DOHH2 (cell line): ENCODE results near the gene POLR2C.

ENCODE experiments used
- H3F3A ChIP-seq: fragments of 200-600 bp; sonication (generic), shearing (Covaris generic); 2 replicates; pipeline ENCODE4 v1.6.0; 2016; ENCODE audit warnings: antibody characterized with exemption, mild to moderate bottlenecking; ENCODE audit not compliant: control insufficient read depth, insufficient read depth
- H3K27ac ChIP-seq: fragments of 200-600 bp; sonication (generic); 2 replicates; pipeline ENCODE4 v1.5.1; 2014; ENCODE audit warnings: low read depth, mild to moderate bottlenecking, low read length, moderate library complexity
- H3K27me3 ChIP-seq: fragments of 200-600 bp; sonication (generic); 2 replicates; pipeline ENCODE4 v1.6.1; 2014; ENCODE audit warnings: mild to moderate bottlenecking, low read length, mixed read lengths; ENCODE audit not compliant: control insufficient read depth
- H3K36me3 ChIP-seq: fragments of 200-600 bp; sonication (generic); 2 replicates; pipeline ENCODE4 v1.6.1; 2014; ENCODE audit warnings: mild to moderate bottlenecking, low read length, moderate library complexity, mixed read lengths; ENCODE audit not compliant: control insufficient read depth
- H3K4me1 ChIP-seq: fragments of 200-600 bp; sonication (generic); 2 replicates; pipeline ENCODE4 v1.6.1; 2014; ENCODE audit warnings: mild to moderate bottlenecking, low read length, mixed read lengths; ENCODE audit not compliant: control insufficient read depth
- H3K4me2 ChIP-seq: fragments of 200-600 bp; sonication (generic); 2 replicates; pipeline ENCODE4 v1.6.0; 2014; ENCODE audit warnings: mild to moderate bottlenecking, low read length, moderate library complexity
- H3K4me3 ChIP-seq: fragments of 200-600 bp; sonication (generic); 2 replicates; pipeline ENCODE4 v1.5.1; 2014; ENCODE audit warnings: mild to moderate bottlenecking, low read length, mixed read lengths
- H3K79me2 ChIP-seq: fragments of 200-600 bp; sonication (generic); 2 replicates; pipeline ENCODE4 v1.6.1; 2014; ENCODE audit warnings: mild to moderate bottlenecking, low read length, mixed read lengths; ENCODE audit not compliant: control insufficient read depth
- H3K9me2 ChIP-seq: fragments of 200-600 bp; sonication (generic); replicated peaks from 2 replicates; pipeline ENCODE4 v1.6.1; 2014; ENCODE audit warnings: mild to moderate bottlenecking, low read length, mixed read lengths; ENCODE audit not compliant: control insufficient read depth
- H3K9me3 ChIP-seq: fragments of 200-600 bp; sonication (generic); 2 replicates; pipeline ENCODE4 v1.6.1; 2014; ENCODE audit warnings: antibody characterized with exemption, low read length, mixed read lengths; ENCODE audit not compliant: control insufficient read depth, insufficient read depth
- H4K20me1 ChIP-seq: fragments of 200-600 bp; sonication (generic); 2 replicates; pipeline ENCODE4 v1.6.0; 2014; ENCODE audit warnings: low read depth, mild to moderate bottlenecking, antibody characterized with exemption, low read length, moderate library complexity; ENCODE audit not compliant: control insufficient read depth, insufficient read depth
- CTCF ChIP-seq: fragments of 200-600 bp; sonication (generic); IDR thresholded peaks from one replicate; pipeline ENCODE4 v1.5.1; 2014; ENCODE audit warnings: antibody characterized with exemption, mild to moderate bottlenecking, low read depth, low read length; ENCODE audit not compliant: poor library complexity, severe bottlenecking
- EZH2phosphoT487 ChIP-seq: fragments of 200-600 bp; sonication (generic); IDR thresholded peaks from 2 replicates; pipeline ENCODE4 v1.6.1; 2017; ENCODE audit warnings: borderline replicate concordance, mild to moderate bottlenecking, antibody characterized with exemption, low read length, moderate library complexity, mixed read lengths

POLR2C gene

GRCh38 chr16:57507136-57508034, 44.9 kb downstream of the POLR2C start:
- H3K79me2 ChIP-seq = no peaks in the 10 kb centered on the region
- no peak overlapping the region for H3K4me2 ChIP-seq
- peaks cover 47% of the 10 kb centered on the region for H3K27me3 ChIP-seq
- H3K36me3 ChIP-seq = no peaks in the 10 kb centered on the region
- no peaks in the 10 kb centered on the region for H3K9me2 ChIP-seq
- no peaks in the 10 kb centered on the region for H3K4me1 ChIP-seq
- no peak for TF ChIP-seq EZH2phosphoT487
- TF ChIP-seq CTCF = no peak
- no peaks in the 10 kb centered on the region for H3K9me3 ChIP-seq
- no peaks in the 10 kb centered on the region for H3F3A ChIP-seq
- no peak overlapping the region for H3K4me3 ChIP-seq
- no peaks in the 10 kb centered on the region for H4K20me1 ChIP-seq
- H3K27ac ChIP-seq = no peak overlapping the region

GRCh38 chr16:57508035-57508425, 45.6 kb downstream of the POLR2C start:
- Histone ChIP-seq H3K79me2 (no peaks in the 10 kb centered on the region), H3K4me2 (no peak overlapping the region), H4K20me1 (no peaks in the 10 kb centered on the region), H3K36me3 (no peaks in the 10 kb centered on the region), H3K27me3 (peaks cover 41% of the 10 kb centered on the region), H3K9me3 (no peaks in the 10 kb centered on the region), H3F3A (no peaks in the 10 kb centered on the region), H3K4me1 (no peaks in the 10 kb centered on the region), H3K4me3 (no peak overlapping the region), H3K9me2 (no peaks in the 10 kb centered on the region), H3K27ac (no peak overlapping the region)
- TF ChIP-seq CTCF = no peak
- no peak for TF ChIP-seq EZH2phosphoT487

- no peak overlapping the region for H3K4me2 ChIP-seq
- peaks cover 33% of the 10 kb centered on the region for H3K27me3 ChIP-seq
- no peak for TF ChIP-seq CTCF
- no peak for TF ChIP-seq EZH2phosphoT487
- no peaks in the 10 kb centered on the region for H3K79me2 ChIP-seq
- no peak overlapping the region for H3K4me3 ChIP-seq
- H3F3A ChIP-seq = no peaks in the 10 kb centered on the region
- H3K9me3 ChIP-seq = no peaks in the 10 kb centered on the region
- no peak overlapping the region for H3K27ac ChIP-seq
- H3K4me1 ChIP-seq = no peaks in the 10 kb centered on the region
- no peaks in the 10 kb centered on the region for H3K36me3 ChIP-seq
- H3K9me2 ChIP-seq = no peaks in the 10 kb centered on the region
- H4K20me1 ChIP-seq = no peaks in the 10 kb centered on the region
Measured at GRCh38 chr16:57509231-57509923, 46.9 kb downstream of the POLR2C start.
